Measurements from ENCODE around the gene C1QTNF12. TPM values are rescaled to one million over a fixed set of nuclear protein-coding genes. Genes with fewer than 3 reads are reported as not detected.

The C1QTNF12 gene
- total and polyA plus RNA-seq, 4 donors = 1.2 to 3.0 (median 2.0) TPM

DNA sequence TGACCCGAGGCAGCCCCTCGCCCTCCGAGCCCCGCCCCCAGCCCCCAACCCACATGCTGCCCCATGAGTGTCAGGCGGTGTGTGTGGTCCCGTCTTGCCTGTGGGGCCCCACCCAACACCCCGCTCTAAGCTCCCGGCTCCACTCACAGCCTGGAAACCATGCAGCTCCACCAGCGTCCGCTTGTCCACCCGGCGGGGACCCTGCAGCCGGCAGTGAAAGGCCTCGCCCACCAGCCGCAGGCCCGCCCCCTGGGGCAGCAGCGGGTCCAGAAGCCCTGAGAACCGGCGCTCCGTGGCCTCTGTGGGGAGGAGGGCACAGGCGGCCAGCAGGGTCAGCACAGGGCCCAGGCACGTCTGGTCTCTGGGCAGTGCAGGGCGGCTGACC, 2.7 kb downstream of the C1QTNF12 start:
- Histone ChIP-seq H3K27ac (ENCODE audit: low read depth in 1 of 2, low read length in 1 of 2) (no peak overlapping the region), H3K4me3 (no peak overlapping the region), H3K27me3 (ENCODE audit: control insufficient read depth in 3 of 3, insufficient read depth in 3 of 3, low read length in 2 of 3) (peaks cover 6 to 28% (median 27%) of the 10 kb centered on the region in 3 donors), H3K36me3 (ENCODE audit: control insufficient read depth in 4 of 4, insufficient read depth in 4 of 4, low read length in 4 of 4) (no peaks in the 10 kb centered on the region), H3K4me1 (ENCODE audit: control insufficient read depth in 5 of 5, insufficient read depth in 5 of 5, low read length in 5 of 5) (peaks cover 0 to 5% (median 0%) of the 10 kb centered on the region in 5 donors), H3K9ac (ENCODE audit: insufficient read depth in 1 of 2, low read length in 2 of 2) (no peak overlapping the region), H3K9me3 (ENCODE audit: control insufficient read depth in 4 of 4, insufficient read depth in 3 of 4, low read length in 3 of 4) (peaks cover 0 to 7% (median 0%) of the 10 kb centered on the region in 4 donors)
- TF ChIP-seq, protein P1, sequence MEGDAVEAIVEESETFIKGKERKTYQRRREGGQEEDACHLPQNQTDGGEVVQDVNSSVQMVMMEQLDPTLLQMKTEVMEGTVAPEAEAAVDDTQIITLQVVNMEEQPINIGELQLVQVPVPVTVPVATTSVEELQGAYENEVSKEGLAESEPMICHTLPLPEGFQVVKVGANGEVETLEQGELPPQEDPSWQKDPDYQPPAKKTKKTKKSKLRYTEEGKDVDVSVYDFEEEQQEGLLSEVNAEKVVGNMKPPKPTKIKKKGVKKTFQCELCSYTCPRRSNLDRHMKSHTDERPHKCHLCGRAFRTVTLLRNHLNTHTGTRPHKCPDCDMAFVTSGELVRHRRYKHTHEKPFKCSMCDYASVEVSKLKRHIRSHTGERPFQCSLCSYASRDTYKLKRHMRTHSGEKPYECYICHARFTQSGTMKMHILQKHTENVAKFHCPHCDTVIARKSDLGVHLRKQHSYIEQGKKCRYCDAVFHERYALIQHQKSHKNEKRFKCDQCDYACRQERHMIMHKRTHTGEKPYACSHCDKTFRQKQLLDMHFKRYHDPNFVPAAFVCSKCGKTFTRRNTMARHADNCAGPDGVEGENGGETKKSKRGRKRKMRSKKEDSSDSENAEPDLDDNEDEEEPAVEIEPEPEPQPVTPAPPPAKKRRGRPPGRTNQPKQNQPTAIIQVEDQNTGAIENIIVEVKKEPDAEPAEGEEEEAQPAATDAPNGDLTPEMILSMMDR (IDR thresholded peaks at IDR 0.05; ENCODE audit: control extremely low read depth, extremely low read depth) = no peak
- no peak for ATAC-seq (ENCODE audit: insufficient read depth, low FRiP score)
- no peak for DNase-seq
- 67 to 81% methylated on average over 23 of the region's 23 CpGs for WGBS, 2 donors

DNA sequence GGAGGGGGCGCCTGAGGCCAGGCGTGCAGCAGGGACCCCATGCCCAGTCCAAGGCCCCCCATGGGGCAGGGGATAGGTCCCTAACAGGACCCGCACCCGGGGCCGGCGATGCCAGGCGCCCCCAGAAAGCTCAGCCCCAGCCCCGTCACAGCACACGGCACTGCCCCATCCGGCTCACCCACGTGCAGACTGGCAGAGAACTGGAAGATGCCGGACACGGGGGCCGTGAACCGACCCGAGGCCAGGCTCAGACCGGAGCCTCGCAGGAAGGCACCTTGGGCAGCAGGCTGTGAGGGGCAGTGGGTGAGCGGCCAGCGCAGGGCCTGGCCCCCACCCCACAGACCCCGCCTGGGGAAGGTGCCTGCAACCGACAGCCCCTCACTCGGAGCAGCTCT, 3.3 kb downstream of the C1QTNF12 start:
- no peak for DNase-seq
- peaks cover 6 to 31% (median 27%) of the 10 kb centered on the region in 3 donors for H3K27me3 ChIP-seq (ENCODE audit: control insufficient read depth in 3 of 3, insufficient read depth in 3 of 3, low read length in 2 of 3)
- peaks cover 0 to 5% (median 0%) of the 10 kb centered on the region in 5 donors for H3K4me1 ChIP-seq (ENCODE audit: control insufficient read depth in 5 of 5, insufficient read depth in 5 of 5, low read length in 5 of 5)
- H3K27ac ChIP-seq (ENCODE audit: low read depth in 1 of 2, low read length in 1 of 2) = no peak overlapping the region
- no peak overlapping the region for H3K9ac ChIP-seq (ENCODE audit: insufficient read depth in 1 of 2, low read length in 2 of 2)
- WGBS, 2 donors = 94 to 96% methylated on average over 23 of the region's 23 CpGs
- H3K36me3 ChIP-seq (ENCODE audit: control insufficient read depth in 4 of 4, insufficient read depth in 4 of 4, low read length in 4 of 4) = no peaks in the 10 kb centered on the region
- ATAC-seq (ENCODE audit: insufficient read depth, low FRiP score) = no peak
- H3K4me3 ChIP-seq = no peak overlapping the region
- TF ChIP-seq, protein P1 (IDR thresholded peaks at IDR 0.05; ENCODE audit: control extremely low read depth, extremely low read depth) = no peak
- peaks cover 0 to 7% (median 0%) of the 10 kb centered on the region in 4 donors for H3K9me3 ChIP-seq (ENCODE audit: control insufficient read depth in 4 of 4, insufficient read depth in 3 of 4, low read length in 3 of 4)

DNA sequence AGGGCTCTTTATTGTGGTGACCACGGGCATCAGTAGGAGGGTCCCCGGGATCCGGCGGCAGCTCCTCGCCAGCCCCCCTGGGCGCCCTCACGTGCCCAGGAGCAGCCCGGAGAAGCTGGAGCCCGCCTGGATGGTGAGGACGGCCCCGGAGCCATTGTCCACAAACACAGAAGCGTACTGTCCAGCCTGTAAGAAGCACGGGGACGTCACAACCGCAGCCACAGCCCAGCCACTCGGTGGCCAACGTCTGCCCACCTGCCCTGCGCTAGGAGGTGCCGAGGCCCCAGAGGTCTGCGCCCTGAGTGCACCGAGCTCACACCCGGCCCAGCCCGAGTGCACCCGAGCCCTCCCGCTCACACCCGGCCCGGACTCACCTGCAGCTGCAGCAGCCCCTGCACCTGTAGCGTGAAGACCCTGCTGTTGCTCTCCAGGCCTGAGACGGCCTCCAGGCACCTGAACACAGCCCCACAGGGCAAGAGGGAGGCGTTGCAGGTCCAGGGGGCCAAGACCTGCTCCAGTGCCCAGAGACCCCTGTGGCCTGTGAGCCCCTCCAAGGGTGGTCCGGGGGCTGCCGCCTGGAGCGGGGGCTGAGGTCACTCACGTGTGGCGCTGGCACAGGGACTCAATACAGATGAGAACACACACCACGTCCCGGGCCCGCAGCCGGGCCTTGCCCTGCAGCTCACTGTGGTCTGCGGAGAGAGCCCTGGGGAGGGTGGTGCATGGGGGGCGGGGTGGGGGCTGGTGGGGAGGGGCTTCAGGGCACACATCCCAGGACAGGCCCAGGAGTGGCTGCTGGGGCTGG, 3.9 kb downstream of the C1QTNF12 start:
- no peak for DNase-seq
- 92% methylated on average over 41 of the region's 41 CpGs for WGBS, 2 donors

More for the DNA sequence above, 3.9 kb downstream of the C1QTNF12 start:
- no peak overlapping the region for H3K9ac ChIP-seq (ENCODE audit: insufficient read depth in 1 of 2, low read length in 2 of 2)
- H3K36me3 ChIP-seq (ENCODE audit: control insufficient read depth in 4 of 4, insufficient read depth in 4 of 4, low read length in 4 of 4) = no peaks in the 10 kb centered on the region
- H3K4me3 ChIP-seq = no peak overlapping the region
- no peak overlapping the region for H3K27ac ChIP-seq (ENCODE audit: low read depth in 1 of 2, low read length in 1 of 2)
- ATAC-seq (ENCODE audit: insufficient read depth, low FRiP score) = no peak
- H3K9me3 ChIP-seq (ENCODE audit: control insufficient read depth in 4 of 4, insufficient read depth in 3 of 4, low read length in 3 of 4) = peaks cover 0 to 7% (median 0%) of the 10 kb centered on the region in 4 donors
- H3K4me1 ChIP-seq (ENCODE audit: control insufficient read depth in 5 of 5, insufficient read depth in 5 of 5, low read length in 5 of 5) = peaks cover 0 to 5% (median 0%) of the 10 kb centered on the region in 5 donors
- peaks cover 6 to 32% (median 24%) of the 10 kb centered on the region in 3 donors for H3K27me3 ChIP-seq (ENCODE audit: control insufficient read depth in 3 of 3, insufficient read depth in 3 of 3, low read length in 2 of 3)
- TF ChIP-seq, protein P1 (IDR thresholded peaks at IDR 0.05; ENCODE audit: control extremely low read depth, extremely low read depth) = no peak

Measured in lung (tissue), 12 donors.